HG02623 (cell line): Measurements from ENCODE around the gene STAC3.

Experiments used
- ATAC-seq: cut with Tn5 transposase; IDR thresholded peaks from one replicate; pipeline ENCODE4 v1.9.1; 2021; ENCODE audit warnings: moderate library complexity; ENCODE audit not compliant: unreplicated experiment

The STAC3 gene

GRCh38 chr12:57211791-57212700 is 38.9 kb downstream of the STAC3 start:
- ATAC-seq, result no peak

DNA sequence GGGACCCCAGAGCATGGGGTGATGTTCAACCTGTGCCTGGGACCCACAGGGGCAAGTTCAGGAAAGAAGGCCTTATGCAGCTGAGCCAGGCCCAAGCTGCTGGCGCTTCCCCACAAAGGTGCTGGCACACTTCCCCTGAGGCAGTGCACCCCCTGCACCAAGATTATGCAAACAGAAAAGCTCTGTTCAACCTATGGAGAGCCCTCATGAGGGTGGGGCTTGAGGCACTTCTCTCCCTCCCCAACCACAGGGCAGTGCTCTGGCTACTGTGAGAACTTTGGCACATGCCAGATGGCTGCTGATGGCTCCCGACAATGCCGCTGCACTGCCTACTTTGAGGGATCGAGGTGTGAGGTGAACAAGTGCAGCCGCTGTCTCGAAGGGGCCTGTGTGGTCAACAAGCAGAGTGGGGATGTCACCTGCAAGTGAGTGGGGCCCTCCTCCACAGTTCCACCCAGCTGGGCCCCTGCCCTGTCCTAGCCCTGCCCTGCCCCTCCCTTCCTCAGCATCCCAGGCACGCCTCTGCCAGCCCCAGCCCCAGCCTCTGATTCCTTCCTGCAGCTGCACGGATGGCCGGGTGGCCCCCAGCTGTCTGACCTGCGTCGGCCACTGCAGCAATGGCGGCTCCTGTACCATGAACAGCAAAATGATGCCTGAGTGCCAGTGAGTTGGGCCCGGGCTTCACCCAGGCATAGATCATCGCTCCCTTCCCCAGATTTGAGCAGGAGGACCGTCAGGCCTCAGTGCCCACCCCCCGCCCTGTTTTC is 39.9 kb downstream of the STAC3 start:
- ATAC-seq, result no peak

- no peak for ATAC-seq
Measured at GRCh38 chr12:57210461-57210860, 40.5 kb downstream of the STAC3 start.

DNA sequence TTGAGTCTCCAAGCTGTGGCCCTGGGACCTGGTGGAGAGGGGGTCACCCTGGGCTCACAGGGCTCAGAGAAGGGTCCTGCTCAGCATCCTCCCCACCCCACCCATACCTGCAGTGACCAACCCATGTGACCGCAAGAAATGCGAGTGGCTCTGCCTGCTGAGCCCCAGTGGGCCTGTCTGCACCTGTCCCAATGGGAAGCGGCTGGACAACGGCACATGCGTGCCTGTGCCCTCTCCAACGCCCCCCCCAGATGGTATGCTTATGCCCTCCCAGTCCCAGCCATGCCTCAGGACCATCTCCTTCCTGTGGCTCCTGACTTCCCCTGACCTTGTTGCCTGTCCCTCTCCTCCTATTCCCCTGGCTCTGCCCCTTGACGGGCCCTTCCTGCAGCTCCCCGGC is 41.1 kb downstream of the STAC3 start:
- no peak for ATAC-seq

GRCh38 chr12:57208631-57209282 is 42.2 kb downstream of the STAC3 start:
- ATAC-seq, result no peak

DNA sequence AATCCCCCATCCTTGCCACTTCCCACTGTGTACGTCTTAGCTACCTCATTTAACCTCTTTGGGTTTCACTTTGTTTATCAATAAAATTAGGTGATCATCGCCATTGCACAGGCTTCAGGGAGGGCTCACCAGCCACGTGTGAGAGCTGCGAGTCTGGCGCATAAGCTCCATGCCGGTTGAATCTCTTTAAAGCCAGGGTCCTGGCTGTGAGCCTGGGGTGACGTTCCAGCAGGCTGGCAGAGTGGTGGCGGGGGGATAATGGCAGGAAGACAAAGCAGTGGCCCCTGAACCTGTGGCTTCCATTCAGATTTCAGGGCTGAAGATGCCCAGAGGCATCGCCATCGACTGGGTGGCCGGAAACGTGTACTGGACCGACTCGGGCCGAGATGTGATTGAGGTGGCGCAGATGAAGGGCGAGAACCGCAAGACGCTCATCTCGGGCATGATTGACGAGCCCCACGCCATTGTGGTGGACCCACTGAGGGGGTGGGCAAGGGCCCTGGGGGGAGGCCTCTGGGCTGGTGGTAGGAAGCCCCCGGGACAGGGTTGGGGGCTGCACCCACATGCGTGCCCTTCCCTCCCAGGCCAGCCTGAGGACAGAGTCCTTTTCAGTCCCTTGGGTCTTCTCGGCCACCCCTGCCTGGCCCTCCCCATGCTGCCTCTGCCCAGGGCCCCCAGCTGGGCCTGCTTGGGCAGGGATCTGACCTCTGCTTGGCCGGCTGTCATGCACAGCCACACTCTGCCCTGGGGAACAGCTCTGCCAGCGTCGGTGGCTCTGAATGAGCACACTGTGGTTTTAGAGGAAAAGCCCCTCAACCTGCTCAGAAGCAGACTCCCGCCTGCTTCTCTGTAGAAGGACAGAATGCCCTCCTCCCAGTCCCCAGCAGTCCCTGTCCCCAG is 43.0 kb downstream of the STAC3 start:
- no peak for ATAC-seq

- no peak for ATAC-seq
Measured at GRCh38 chr12:57205931-57206330, 45.1 kb downstream of the STAC3 start.

DNA sequence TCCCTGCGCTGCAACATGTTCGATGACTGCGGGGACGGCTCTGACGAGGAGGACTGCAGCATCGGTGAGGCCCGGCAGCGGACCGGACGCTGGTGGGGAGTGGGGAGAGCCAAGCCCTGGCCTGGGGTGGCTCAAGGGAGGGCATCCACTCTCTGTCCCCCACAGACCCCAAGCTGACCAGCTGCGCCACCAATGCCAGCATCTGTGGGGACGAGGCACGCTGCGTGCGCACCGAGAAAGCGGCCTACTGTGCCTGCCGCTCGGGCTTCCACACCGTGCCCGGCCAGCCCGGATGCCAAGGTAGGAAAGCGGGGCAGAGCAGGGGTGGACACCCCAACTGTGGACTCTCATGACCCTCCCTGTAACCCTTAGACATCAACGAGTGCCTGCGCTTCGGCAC is 45.8 kb downstream of the STAC3 start:
- ATAC-seq, result no peak

DNA sequence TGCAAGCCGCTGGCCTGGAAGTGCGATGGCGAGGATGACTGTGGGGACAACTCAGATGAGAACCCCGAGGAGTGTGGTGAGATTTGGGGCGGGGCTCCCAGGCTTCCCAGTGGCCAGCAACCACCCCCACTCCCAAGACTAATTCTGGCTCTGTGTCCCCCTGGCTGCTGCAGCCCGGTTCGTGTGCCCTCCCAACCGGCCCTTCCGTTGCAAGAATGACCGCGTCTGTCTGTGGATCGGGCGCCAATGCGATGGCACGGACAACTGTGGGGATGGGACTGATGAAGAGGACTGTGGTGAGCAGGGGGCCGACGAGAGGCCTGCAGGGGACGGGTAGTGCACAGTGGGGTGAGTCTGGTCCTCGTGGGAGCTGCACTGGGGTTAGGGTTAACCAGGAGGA is 46.5 kb downstream of the STAC3 start:
- no peak for ATAC-seq

DNA sequence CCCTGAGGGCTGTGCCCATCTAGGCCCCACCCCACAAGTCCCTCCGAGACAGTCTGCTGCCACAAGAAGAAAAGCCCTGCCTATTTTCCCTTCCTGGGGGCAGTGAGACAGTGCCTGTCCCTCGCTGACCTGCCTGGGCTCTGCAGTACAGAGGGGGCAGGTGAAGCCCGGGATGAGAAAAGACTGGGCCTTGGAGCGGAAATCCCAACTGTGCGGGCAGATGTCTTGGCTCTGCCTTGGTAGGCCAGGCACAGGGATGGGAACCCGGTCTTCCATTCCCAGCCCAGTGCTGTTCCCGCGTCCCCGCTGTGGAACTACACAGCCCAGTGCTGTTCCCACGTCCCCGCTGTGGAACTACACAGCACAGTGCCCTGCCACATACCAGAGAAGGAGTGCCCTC is 47.2 kb downstream of the STAC3 start:
- ATAC-seq, result no peak

GRCh38 chr12:57203201-57203600 is 47.8 kb downstream of the STAC3 start:
- ATAC-seq, result no peak

GRCh38 chr12:57202321-57202720 is 48.7 kb downstream of the STAC3 start:
- no peak for ATAC-seq

DNA sequence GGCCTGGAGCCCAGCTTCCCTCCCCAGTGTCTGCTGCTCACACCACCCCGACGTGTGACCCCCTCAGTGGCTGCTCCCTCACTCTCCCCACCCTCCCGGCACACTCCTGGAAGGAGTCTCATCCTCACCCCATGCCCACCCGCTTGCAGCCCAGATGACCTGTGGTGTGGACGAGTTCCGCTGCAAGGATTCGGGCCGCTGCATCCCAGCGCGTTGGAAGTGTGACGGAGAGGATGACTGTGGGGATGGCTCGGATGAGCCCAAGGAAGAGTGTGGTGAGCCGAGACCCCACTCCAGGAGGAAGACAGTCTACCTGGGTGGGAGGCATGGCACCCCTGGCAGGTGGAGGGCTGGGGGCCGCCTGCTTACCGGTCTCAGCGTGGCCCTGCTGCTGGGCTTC is 49.4 kb downstream of the STAC3 start:
- ATAC-seq, result no peak

- no peak for ATAC-seq
Measured at GRCh38 chr12:57201219-57201618, 49.8 kb downstream of the STAC3 start.

DNA sequence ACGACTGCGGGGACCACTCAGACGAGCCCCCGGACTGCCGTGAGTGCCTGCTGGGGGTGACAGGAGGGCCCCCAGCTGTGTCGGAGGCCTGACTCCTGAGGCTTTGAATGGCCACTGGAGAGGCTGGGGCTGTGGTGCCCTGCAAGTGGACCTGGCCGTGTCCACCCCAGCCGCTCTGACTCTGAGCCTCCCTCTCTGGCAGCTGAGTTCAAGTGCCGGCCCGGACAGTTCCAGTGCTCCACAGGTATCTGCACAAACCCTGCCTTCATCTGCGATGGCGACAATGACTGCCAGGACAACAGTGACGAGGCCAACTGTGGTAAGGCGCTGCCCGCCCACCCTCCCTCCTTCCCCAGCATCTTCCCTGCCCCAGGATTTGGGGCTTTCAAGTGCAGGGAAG is 50.5 kb downstream of the STAC3 start:
- ATAC-seq, result no peak

- no peak for ATAC-seq
Measured at GRCh38 chr12:57199191-57199590, 51.8 kb downstream of the STAC3 start.

DNA sequence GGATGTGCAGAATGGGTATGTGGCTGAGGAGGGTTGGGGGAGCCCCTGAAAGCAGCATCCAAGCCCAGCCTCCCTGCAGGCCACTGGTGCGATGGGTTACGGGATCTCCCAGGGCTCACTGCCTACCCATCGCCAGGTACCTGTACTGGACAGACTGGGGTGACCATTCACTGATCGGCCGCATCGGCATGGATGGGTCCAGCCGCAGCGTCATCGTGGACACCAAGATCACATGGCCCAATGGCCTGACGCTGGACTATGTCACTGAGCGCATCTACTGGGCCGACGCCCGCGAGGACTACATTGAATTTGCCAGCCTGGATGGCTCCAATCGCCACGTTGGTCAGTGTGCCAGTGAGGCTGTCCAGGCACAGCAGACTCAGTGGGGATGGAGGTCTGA is 52.7 kb downstream of the STAC3 start:
- ATAC-seq, result no peak

DNA sequence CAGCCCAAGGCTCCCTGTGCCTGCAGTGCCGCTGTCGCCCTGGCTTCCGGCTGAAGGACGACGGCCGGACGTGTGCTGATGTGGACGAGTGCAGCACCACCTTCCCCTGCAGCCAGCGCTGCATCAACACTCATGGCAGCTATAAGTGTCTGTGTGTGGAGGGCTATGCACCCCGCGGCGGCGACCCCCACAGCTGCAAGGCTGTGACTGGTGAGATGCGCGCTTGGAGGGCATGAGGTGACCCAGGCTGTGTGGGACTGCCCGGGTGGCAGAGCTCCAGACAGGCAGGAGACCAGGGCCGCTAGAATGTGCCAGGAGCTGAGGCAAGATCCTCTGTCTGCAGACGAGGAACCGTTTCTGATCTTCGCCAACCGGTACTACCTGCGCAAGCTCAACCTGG is 54.0 kb downstream of the STAC3 start:
- no peak for ATAC-seq

- no peak for ATAC-seq
Measured at GRCh38 chr12:57196439-57196838, 54.5 kb downstream of the STAC3 start.

DNA sequence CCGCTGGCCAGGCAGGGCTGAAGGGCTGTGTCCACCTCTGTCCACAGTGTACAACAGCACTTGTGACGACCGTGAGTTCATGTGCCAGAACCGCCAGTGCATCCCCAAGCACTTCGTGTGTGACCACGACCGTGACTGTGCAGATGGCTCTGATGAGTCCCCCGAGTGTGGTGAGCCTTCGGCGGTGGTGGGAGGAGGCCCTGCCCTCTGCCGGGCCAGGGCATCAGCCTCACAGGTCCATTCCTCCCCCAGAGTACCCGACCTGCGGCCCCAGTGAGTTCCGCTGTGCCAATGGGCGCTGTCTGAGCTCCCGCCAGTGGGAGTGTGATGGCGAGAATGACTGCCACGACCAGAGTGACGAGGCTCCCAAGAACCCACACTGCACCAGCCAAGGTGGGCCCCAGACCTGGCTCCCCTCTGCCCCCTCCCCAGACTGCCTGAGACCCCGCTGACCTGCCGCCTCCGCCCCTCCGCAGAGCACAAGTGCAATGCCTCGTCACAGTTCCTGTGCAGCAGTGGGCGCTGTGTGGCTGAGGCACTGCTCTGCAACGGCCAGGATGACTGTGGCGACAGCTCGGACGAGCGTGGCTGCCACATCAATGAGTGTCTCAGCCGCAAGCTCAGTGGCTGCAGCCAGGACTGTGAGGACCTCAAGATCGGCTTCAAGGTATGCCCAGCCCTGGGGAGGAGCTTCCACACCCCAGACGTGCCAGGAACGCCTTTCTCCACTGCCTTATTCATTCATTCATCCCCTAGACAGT is 55.2 kb downstream of the STAC3 start:
- ATAC-seq, result no peak
